Peyer's patch (tissue), 4 donors: ENCODE data around the gene PLP1. TPM values are rescaled to one million over a fixed set of nuclear protein-coding genes. Genes with fewer than 3 reads are reported as not detected.

Experiments used
- DNase-seq, 3 donors: peaks; one replicate each; pipeline ENCODE4 v3.0.0-alpha.2; 2017 to 2019
- H3K27ac ChIP-seq, 4 donors: fragments of 200-600 bp; sonication (generic); one replicate each; pipeline ENCODE4 v1.5.1; 2016 to 2019
- H3K27me3 ChIP-seq, 2 donors: fragments of 200-600 bp; sonication (generic); one replicate each; pipeline ENCODE4 v1.5.1; 2019
- H3K36me3 ChIP-seq, 3 donors: fragments of 200-600 bp; sonication (generic); one replicate each; pipeline ENCODE4 v1.5.1; 2016 to 2019
- H3K4me1 ChIP-seq, 4 donors: fragments of 200-600 bp; sonication (generic); one replicate each; pipeline ENCODE4 v1.5.1; 2016 to 2019
- H3K4me3 ChIP-seq, 4 donors: fragments of 200-600 bp; sonication (generic); 1 replicate in 3 of 4; 2 replicates in 1 of 4; pipeline ENCODE4 v1.5.1; 2016 to 2019; ENCODE audit warnings: mild to moderate bottlenecking in 1 of 4
- H3K9me3 ChIP-seq, 4 donors: fragments of 200-600 bp; sonication (generic); one replicate each; pipeline ENCODE4 v1.5.1; 2016 to 2019; ENCODE audit warnings: mild to moderate bottlenecking in 1 of 4
- POLR2A ChIP-seq, 2 donors: fragments of 450-650 bp; IDR thresholded peaks; one replicate each; pipeline ENCODE4 v1.5.1; 2017; ENCODE audit warnings: antibody characterized with exemption in 2 of 2, mild to moderate bottlenecking in 2 of 2, moderate library complexity in 2 of 2
- total RNA-seq, 4 donors: library from RNA; depleted of rRNA; stranded (reverse); fragments of >200 nt; gene quantifications; one replicate each; pipeline ENCODE4 v1.1.0, GENCODE V29; 2016
- TF ChIP-seq, protein P1 (sequence below), 6 experiments: fragments of 450-650 bp in 4 of 6; fragments of 200-600 bp in 2 of 6; sonication (generic) in 1 of 6; IDR thresholded peaks; one replicate each; pipeline ENCODE4 v1.5.1; 2017 to 2019; ENCODE audit warnings: antibody characterized with exemption in 6 of 6, mild to moderate bottlenecking in 3 of 6, moderate library complexity in 1 of 6

The PLP1 gene
- total RNA-seq, 4 donors from 2014 or later, result 1.6 to 12.4 (median 3.1) TPM

DNA sequence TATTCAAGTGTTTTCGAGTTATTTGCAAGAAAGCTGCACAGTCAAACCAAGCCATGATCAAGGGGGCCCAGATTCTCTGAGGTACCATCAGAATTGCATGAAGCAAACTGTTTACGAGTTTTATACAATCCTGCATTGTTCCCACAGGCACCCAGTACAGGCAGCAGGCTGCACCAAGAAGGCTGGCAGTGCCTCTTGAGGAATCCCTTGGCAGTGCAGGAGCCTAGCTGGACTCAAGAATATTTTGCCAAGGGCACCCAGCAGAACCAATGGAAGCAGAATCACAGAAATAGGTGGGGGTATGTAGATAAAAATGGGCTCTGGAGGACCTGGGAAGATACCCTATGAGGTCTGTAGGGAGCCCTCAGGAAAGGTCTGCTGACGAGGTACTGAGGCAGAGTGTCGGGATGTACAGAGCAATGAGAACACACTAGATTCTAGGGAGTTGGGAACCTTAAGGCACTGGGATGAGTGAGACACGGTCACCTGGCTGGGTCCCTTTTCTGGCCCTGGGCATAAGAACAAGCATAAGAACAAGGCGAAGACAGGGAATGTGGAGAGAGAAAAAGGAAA lies 2.5 kb upstream of the PLP1 start:
- H3K9me3 ChIP-seq, result no peaks in the 10 kb centered on the region
- H3K4me3 ChIP-seq, result no peak overlapping the region
- no peaks in the 10 kb centered on the region for H3K36me3 ChIP-seq
- no peaks in the 10 kb centered on the region for H3K4me1 ChIP-seq
- TF ChIP-seq, protein P1, sequence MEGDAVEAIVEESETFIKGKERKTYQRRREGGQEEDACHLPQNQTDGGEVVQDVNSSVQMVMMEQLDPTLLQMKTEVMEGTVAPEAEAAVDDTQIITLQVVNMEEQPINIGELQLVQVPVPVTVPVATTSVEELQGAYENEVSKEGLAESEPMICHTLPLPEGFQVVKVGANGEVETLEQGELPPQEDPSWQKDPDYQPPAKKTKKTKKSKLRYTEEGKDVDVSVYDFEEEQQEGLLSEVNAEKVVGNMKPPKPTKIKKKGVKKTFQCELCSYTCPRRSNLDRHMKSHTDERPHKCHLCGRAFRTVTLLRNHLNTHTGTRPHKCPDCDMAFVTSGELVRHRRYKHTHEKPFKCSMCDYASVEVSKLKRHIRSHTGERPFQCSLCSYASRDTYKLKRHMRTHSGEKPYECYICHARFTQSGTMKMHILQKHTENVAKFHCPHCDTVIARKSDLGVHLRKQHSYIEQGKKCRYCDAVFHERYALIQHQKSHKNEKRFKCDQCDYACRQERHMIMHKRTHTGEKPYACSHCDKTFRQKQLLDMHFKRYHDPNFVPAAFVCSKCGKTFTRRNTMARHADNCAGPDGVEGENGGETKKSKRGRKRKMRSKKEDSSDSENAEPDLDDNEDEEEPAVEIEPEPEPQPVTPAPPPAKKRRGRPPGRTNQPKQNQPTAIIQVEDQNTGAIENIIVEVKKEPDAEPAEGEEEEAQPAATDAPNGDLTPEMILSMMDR (IDR thresholded peaks at IDR 0.05), result peak in 3 of 6 experiments; percentile 54 to 62 (median 55)
- no peak for TF ChIP-seq POLR2A (IDR thresholded peaks at IDR 0.05)
- DNase-seq, result peak in 1 of 3 donors; percentile 52
- no peak overlapping the region for H3K27ac ChIP-seq
- H3K27me3 ChIP-seq, result no peaks in the 10 kb centered on the region

DNA sequence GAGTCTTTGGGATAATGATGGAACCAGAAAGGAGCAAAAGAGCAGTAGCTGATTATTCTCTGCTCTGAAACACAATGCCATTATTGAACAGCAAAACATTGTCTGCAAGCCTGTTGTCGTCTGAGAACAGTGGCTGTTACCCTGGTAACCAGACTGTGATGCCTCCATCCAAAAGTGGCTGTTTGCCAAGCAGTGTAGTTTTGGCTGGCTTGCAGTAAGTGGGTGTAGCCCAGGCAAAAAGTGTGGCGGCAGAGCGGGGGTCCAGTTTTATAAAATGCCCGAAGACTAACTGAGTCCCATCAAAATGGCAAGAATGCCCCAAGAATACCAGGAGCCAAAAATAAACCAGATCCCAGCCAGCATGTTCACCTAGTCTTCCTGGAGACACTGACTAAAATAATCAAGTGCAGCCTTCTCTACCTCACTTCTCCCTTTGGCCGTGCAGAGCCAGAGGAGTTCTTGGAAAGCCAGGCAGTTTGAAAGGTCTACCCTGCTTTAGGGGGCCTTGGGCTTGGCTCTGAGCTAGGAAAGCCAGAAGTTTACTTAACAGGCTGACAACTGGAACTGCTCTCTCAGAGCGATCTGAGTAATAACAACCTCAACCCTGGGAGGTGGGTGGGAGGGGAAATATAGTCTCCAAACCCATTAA lies 2.6 kb downstream of the PLP1 start:
- Histone ChIP-seq H3K27ac (no peak overlapping the region), H3K27me3 (no peaks in the 10 kb centered on the region), H3K9me3 (no peaks in the 10 kb centered on the region), H3K4me1 (no peaks in the 10 kb centered on the region), H3K4me3 (no peak overlapping the region), H3K36me3 (no peaks in the 10 kb centered on the region)
- no peak for DNase-seq
- no peak for TF ChIP-seq POLR2A (IDR thresholded peaks at IDR 0.05)
- TF ChIP-seq, protein P1 (IDR thresholded peaks at IDR 0.05), result no peak

DNA sequence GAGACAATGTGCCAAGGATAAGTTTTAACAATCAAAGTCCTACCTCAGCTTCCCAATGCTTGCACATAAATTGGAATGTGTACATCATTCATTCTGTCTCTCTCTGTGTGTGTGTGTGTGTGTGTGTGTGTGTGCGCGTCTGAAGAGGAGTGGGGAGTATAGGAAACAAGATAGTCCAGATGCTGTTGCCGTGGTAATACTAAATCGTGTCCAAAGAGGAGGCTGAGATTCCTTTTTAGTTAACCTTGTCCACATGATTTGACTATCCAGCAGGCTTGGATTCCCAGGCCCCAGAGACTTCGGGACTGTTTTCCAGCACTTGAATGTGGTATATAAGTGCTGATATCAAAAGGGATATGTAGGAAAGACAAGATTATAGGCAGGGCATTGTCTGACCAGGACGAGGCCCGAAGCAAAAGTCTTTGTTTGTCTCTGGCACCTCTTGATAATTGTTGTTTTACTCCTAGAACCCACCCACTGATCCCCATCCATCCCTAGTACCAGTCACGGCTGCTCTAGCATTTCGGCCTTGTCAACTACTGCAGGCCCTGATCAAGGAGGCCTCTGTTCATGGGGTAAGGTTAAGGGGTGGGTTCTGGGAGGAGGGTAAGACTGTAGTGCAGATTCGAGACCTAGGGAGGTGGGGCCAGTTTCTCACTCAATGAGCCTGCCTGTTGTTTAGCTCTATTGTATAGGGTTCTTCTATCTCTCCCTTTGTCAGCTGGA lies 3.9 kb downstream of the PLP1 start:
- H3K27ac ChIP-seq, result no peak overlapping the region
- TF ChIP-seq, protein P1 (IDR thresholded peaks at IDR 0.05), result no peak
- no peak for TF ChIP-seq POLR2A (IDR thresholded peaks at IDR 0.05)
- no peaks in the 10 kb centered on the region for H3K27me3 ChIP-seq
- no peak for DNase-seq
- H3K9me3 ChIP-seq, result no peaks in the 10 kb centered on the region
- H3K4me1 ChIP-seq, result no peaks in the 10 kb centered on the region
- H3K36me3 ChIP-seq, result no peaks in the 10 kb centered on the region
- H3K4me3 ChIP-seq, result no peak overlapping the region

DNA sequence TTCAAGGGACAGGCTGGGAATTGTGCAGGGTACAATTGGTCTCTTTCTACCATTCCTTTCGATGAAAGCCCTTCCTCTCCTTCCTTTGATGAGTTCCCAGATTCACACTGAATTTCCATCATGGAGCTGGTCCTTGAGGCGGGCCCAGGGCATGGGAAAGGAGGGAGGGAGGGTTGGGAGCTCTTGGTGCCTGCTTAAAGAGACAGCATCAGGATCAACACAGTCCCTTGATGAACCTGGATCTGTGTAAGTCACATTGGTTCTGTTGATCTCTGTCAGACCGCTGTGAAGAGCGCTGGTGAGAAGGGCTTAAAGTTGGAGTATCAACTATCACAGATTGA lies 4.4 kb downstream of the PLP1 start:
- H3K4me3 ChIP-seq, result no peak overlapping the region
- H3K27ac ChIP-seq, result no peak overlapping the region
- H3K27me3 ChIP-seq, result no peaks in the 10 kb centered on the region
- H3K9me3 ChIP-seq, result no peaks in the 10 kb centered on the region
- no peaks in the 10 kb centered on the region for H3K4me1 ChIP-seq
- no peak for TF ChIP-seq POLR2A (IDR thresholded peaks at IDR 0.05)
- TF ChIP-seq, protein P1 (IDR thresholded peaks at IDR 0.05), result no peak
- no peaks in the 10 kb centered on the region for H3K36me3 ChIP-seq
- no peak for DNase-seq

DNA sequence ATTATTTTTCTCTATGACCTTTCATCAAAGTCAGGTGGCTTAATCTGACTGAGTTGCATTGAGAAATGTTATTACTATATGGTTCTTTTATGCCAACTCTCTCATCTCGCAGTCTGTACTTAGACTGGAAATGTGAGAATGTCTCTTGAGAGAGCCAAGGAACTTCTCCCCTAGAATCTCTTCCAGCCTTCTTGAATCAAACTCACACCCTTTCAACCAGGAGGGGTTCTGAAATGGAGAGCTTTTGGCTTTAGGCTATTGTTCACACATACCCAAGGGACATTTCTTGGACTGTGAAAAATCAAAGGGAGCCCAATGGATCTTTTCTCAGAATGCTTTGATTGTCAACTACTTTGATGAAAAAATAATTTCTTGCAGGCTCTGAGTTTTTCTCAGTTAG lies 5.1 kb downstream of the PLP1 start:
- no peaks in the 10 kb centered on the region for H3K9me3 ChIP-seq
- TF ChIP-seq, protein P1 (IDR thresholded peaks at IDR 0.05), result no peak
- TF ChIP-seq POLR2A (IDR thresholded peaks at IDR 0.05), result no peak
- H3K4me1 ChIP-seq, result no peaks in the 10 kb centered on the region
- no peak overlapping the region for H3K4me3 ChIP-seq
- H3K36me3 ChIP-seq, result no peaks in the 10 kb centered on the region
- DNase-seq, result no peak
- no peaks in the 10 kb centered on the region for H3K27me3 ChIP-seq
- no peak overlapping the region for H3K27ac ChIP-seq
